SU-DHL-6 (cell line): ENCODE data around the gene RFTN1.

Experiments
- H2AFZ ChIP-seq: fragments of 200-600 bp; sonication (generic); 2 replicates; pipeline ENCODE4 v1.6.1; 2014; ENCODE audit warnings: low read depth, mild to moderate bottlenecking, moderate library complexity, mixed read lengths, antibody characterized with exemption, low read length; ENCODE audit not compliant: severe bottlenecking
- H3F3A ChIP-seq: fragments of 200-600 bp; shearing (Covaris generic); 2 replicates; pipeline ENCODE4 v1.6.0; 2016; ENCODE audit warnings: antibody characterized with exemption, mild to moderate bottlenecking; ENCODE audit not compliant: insufficient read depth
- H3K27ac ChIP-seq: fragments of 200-600 bp; sonication (generic); 2 replicates; pipeline ENCODE4 v1.5.1; 2016; ENCODE audit warnings: low read depth, mild to moderate bottlenecking, low read length, moderate library complexity, mixed read lengths
- H3K27me3 ChIP-seq: fragments of 200-600 bp; sonication (generic), shearing (Covaris generic); 2 replicates; pipeline ENCODE4 v1.6.0; 2014; ENCODE audit warnings: mild to moderate bottlenecking, low read length
- H3K36me3 ChIP-seq: fragments of 200-600 bp; sonication (generic); 2 replicates; pipeline ENCODE4 v1.6.1; 2014; ENCODE audit warnings: mild to moderate bottlenecking, low read length, mixed read lengths
- H3K4me2 ChIP-seq: fragments of 300-600, 200-600 bp; shearing (Covaris generic), sonication (generic); 2 replicates; pipeline ENCODE4 v1.6.0; 2014; ENCODE audit warnings: low read length, low read depth, mild to moderate bottlenecking; ENCODE audit not compliant: poor library complexity, severe bottlenecking
- H3K4me3 ChIP-seq: fragments of 200-600 bp; sonication (generic); 2 replicates; pipeline ENCODE4 v1.5.1; 2014; ENCODE audit warnings: antibody characterized with exemption, low read length, mild to moderate bottlenecking, mixed read lengths; ENCODE audit not compliant: insufficient read depth, poor library complexity, severe bottlenecking
- H3K79me2 ChIP-seq: fragments of 200-600 bp; sonication (generic); 2 replicates; pipeline ENCODE4 v1.6.1; 2014; ENCODE audit warnings: mild to moderate bottlenecking, low read length, moderate library complexity; ENCODE audit not compliant: insufficient read depth
- H3K9ac ChIP-seq: fragments of 200-600 bp; sonication (generic); 2 replicates; pipeline ENCODE4 v1.7.0; 2014; ENCODE audit warnings: mild to moderate bottlenecking, low read length
- H3K9me2 ChIP-seq: fragments of 200-600 bp; sonication (generic); replicated peaks from 2 replicates; pipeline ENCODE4 v1.6.1; 2014; ENCODE audit warnings: low read length; ENCODE audit not compliant: insufficient read depth
- H3K9me3 ChIP-seq: fragments of 200-600 bp; sonication (generic); 2 replicates; pipeline ENCODE4 v1.6.1; 2014; ENCODE audit warnings: low read length, mixed read lengths; ENCODE audit not compliant: insufficient read depth
- H4K20me1 ChIP-seq: fragments of 200-600 bp; sonication (generic); 2 replicates; pipeline ENCODE4 v1.6.1; 2014; ENCODE audit warnings: low read depth, mild to moderate bottlenecking, antibody characterized with exemption, low read length, moderate library complexity, mixed read lengths
- EZH2phosphoT487 ChIP-seq: fragments of 200-600 bp; sonication (generic), shearing (Covaris generic); conservative IDR thresholded peaks from 2 replicates; pipeline ENCODE4 v1.6.1; 2018; ENCODE audit warnings: mild to moderate bottlenecking, antibody characterized with exemption, low read length, moderate library complexity, mixed read lengths
- TF ChIP-seq, protein P1 (sequence below): fragments of 200-600 bp; sonication (generic); IDR thresholded peaks from one replicate; pipeline ENCODE4 v1.5.1; 2017; ENCODE audit warnings: antibody characterized with exemption, mild to moderate bottlenecking, low read length, moderate library complexity; ENCODE audit not compliant: insufficient read depth, poor library complexity, severe bottlenecking

RFTN1 gene

GRCh38 chr3:16357186-16358121 is 156.0 kb downstream of the RFTN1 start:
- no peaks in the 10 kb centered on the region for H3K9me2 ChIP-seq
- H3K9ac ChIP-seq: no peak overlapping the region
- TF ChIP-seq, protein P1, sequence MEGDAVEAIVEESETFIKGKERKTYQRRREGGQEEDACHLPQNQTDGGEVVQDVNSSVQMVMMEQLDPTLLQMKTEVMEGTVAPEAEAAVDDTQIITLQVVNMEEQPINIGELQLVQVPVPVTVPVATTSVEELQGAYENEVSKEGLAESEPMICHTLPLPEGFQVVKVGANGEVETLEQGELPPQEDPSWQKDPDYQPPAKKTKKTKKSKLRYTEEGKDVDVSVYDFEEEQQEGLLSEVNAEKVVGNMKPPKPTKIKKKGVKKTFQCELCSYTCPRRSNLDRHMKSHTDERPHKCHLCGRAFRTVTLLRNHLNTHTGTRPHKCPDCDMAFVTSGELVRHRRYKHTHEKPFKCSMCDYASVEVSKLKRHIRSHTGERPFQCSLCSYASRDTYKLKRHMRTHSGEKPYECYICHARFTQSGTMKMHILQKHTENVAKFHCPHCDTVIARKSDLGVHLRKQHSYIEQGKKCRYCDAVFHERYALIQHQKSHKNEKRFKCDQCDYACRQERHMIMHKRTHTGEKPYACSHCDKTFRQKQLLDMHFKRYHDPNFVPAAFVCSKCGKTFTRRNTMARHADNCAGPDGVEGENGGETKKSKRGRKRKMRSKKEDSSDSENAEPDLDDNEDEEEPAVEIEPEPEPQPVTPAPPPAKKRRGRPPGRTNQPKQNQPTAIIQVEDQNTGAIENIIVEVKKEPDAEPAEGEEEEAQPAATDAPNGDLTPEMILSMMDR: no peak
- no peak for TF ChIP-seq EZH2phosphoT487
- no peak overlapping the region for H3K4me2 ChIP-seq
- no peak overlapping the region for H3K4me3 ChIP-seq
- H3K27me3 ChIP-seq: no peaks in the 10 kb centered on the region
- H3K36me3 ChIP-seq: peaks cover 40% of the 10 kb centered on the region
- no peak overlapping the region for H3K27ac ChIP-seq
- H2AFZ ChIP-seq: no peak overlapping the region
- peaks cover 65% of the 10 kb centered on the region; the same call in 1 of the 2 replicates for H3K79me2 ChIP-seq
- no peaks in the 10 kb centered on the region for H4K20me1 ChIP-seq
- peaks cover 5% of the 10 kb centered on the region; the same call in 1 of the 2 replicates for H3F3A ChIP-seq
- no peaks in the 10 kb centered on the region for H3K9me3 ChIP-seq

GRCh38 chr3:16355828-16356227 is 157.7 kb downstream of the RFTN1 start:
- H3K4me3 ChIP-seq: no peak overlapping the region
- H3K9ac ChIP-seq: no peak overlapping the region
- no peaks in the 10 kb centered on the region for H3K9me2 ChIP-seq
- peaks cover 5% of the 10 kb centered on the region; the same call in 1 of the 2 replicates for H3F3A ChIP-seq
- H3K79me2 ChIP-seq: peaks cover 50% of the 10 kb centered on the region; the same call in 1 of the 2 replicates
- no peaks in the 10 kb centered on the region for H4K20me1 ChIP-seq
- peaks cover 47% of the 10 kb centered on the region for H3K36me3 ChIP-seq
- no peak overlapping the region for H3K27ac ChIP-seq
- no peak overlapping the region for H3K4me2 ChIP-seq
- H2AFZ ChIP-seq: no peak overlapping the region
- no peaks in the 10 kb centered on the region for H3K9me3 ChIP-seq
- H3K27me3 ChIP-seq: no peaks in the 10 kb centered on the region
- no peak for TF ChIP-seq EZH2phosphoT487
- TF ChIP-seq, protein P1: no peak

DNA sequence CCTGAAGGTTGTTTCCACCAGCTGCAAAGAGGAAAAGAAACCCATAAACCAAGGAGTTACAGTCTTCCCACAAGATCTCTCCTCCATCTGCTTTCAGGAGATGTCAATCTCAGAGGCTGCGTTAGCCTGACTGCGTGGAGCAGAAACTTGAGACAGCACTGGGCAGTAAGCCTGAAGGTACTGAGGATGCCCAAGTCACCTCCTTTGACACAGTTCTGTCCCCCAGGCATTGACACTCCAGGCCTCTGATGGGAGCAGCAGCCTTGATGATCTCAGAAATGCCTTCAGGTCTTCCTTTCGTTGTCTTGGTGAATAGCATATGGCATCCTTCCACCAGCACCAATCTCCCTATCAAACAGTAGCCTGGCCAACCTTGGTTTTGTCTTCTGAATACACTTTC is 159.2 kb downstream of the RFTN1 start:
- no peak overlapping the region for H3K27ac ChIP-seq
- H3K4me3 ChIP-seq: no peak overlapping the region
- H2AFZ ChIP-seq: no peak overlapping the region

More for the DNA sequence above, 159.2 kb downstream of the RFTN1 start:
- H3K79me2 ChIP-seq: peaks cover 43% of the 10 kb centered on the region; the same call in 1 of the 2 replicates
- H3K4me2 ChIP-seq: no peak overlapping the region
- no peak overlapping the region for H3K9ac ChIP-seq
- no peaks in the 10 kb centered on the region for H3K27me3 ChIP-seq
- no peaks in the 10 kb centered on the region for H3K9me2 ChIP-seq
- TF ChIP-seq, protein P1: no peak
- no peak for TF ChIP-seq EZH2phosphoT487
- no peaks in the 10 kb centered on the region for H3F3A ChIP-seq
- H3K9me3 ChIP-seq: no peaks in the 10 kb centered on the region
- H3K36me3 ChIP-seq: peaks cover 54% of the 10 kb centered on the region
- no peaks in the 10 kb centered on the region for H4K20me1 ChIP-seq
